ENCODE results near the gene ANKRD6. TPM values are rescaled to one million over a fixed set of nuclear protein-coding genes. Genes with fewer than 3 reads are reported as not detected.

Gene ANKRD6
- total RNA-seq, 1 donor from 2014 or later, result 43.5 TPM

DNA sequence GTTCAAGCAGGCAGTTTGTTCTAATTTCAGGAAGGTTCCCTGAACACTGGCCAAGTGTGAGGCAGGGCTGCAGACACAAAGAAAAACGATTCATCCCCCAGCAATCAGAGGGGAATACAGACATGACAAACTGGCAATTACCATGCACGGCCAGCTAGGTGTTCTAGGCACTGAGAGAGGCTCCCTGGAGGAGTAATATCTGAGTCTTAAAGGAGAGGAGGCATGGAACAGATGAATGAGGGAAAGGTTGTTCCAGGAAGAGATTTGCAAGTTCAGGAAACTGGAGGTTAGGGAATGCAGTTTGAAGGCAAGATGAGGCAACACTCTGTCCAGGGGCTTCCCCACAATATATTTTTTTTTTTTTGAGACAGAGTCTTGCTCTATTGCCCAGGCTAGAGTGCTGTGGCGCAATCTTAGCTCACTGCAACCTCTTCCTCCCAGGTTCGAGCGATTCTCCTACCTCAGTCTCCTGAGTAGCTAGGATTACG, 32.0 kb upstream of the ANKRD6 start:
- DNase-seq (ENCODE audit: low spot score in 2 of 2, unreplicated experiment in 2 of 2), result no peak
- peaks cover 7% of the 10 kb centered on the region for H3K4me1 Mint-ChIP-seq
- H3K27me3 Mint-ChIP-seq (ENCODE audit: low read depth), result peaks cover under 1% of the 10 kb centered on the region
- no peaks in the 10 kb centered on the region for H3K36me3 Mint-ChIP-seq
- no peak overlapping the region for H3K27ac Mint-ChIP-seq
- H3K4me3 Mint-ChIP-seq, result no peak overlapping the region
- H3K9me3 Mint-ChIP-seq, result peaks cover 5% of the 10 kb centered on the region
- TF ChIP-seq, protein P1, sequence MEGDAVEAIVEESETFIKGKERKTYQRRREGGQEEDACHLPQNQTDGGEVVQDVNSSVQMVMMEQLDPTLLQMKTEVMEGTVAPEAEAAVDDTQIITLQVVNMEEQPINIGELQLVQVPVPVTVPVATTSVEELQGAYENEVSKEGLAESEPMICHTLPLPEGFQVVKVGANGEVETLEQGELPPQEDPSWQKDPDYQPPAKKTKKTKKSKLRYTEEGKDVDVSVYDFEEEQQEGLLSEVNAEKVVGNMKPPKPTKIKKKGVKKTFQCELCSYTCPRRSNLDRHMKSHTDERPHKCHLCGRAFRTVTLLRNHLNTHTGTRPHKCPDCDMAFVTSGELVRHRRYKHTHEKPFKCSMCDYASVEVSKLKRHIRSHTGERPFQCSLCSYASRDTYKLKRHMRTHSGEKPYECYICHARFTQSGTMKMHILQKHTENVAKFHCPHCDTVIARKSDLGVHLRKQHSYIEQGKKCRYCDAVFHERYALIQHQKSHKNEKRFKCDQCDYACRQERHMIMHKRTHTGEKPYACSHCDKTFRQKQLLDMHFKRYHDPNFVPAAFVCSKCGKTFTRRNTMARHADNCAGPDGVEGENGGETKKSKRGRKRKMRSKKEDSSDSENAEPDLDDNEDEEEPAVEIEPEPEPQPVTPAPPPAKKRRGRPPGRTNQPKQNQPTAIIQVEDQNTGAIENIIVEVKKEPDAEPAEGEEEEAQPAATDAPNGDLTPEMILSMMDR (IDR thresholded peaks at IDR 0.05; ENCODE audit: unreplicated experiment), result no peak

DNA sequence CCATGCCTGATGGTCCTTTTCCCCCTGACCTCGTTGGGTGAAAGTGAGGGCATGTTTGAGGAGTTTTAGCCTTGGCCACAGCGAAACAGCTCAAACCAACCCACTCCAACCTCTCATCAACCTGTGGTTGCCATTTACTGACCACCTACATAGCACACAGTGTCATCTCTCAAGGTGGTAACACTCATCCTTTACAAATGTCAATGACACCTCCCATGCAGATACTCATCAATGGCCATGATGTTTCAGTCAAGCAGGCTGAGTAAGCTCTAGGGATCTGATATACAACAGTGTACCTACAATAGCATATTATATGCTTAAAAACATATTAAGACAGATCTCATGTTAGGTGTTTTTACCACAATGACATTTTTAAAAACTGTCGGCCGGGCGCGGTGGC, 30.2 kb upstream of the ANKRD6 start:
- H3K27me3 Mint-ChIP-seq (ENCODE audit: low read depth), result peaks cover 14% of the 10 kb centered on the region
- peaks cover 7% of the 10 kb centered on the region for H3K4me1 Mint-ChIP-seq
- H3K9me3 Mint-ChIP-seq, result no peaks in the 10 kb centered on the region
- no peak overlapping the region for H3K27ac Mint-ChIP-seq
- DNase-seq (ENCODE audit: low spot score in 2 of 2, unreplicated experiment in 2 of 2), result no peak
- H3K36me3 Mint-ChIP-seq, result no peaks in the 10 kb centered on the region
- TF ChIP-seq, protein P1 (IDR thresholded peaks at IDR 0.05; ENCODE audit: unreplicated experiment), result no peak
- no peak overlapping the region for H3K4me3 Mint-ChIP-seq

DNA sequence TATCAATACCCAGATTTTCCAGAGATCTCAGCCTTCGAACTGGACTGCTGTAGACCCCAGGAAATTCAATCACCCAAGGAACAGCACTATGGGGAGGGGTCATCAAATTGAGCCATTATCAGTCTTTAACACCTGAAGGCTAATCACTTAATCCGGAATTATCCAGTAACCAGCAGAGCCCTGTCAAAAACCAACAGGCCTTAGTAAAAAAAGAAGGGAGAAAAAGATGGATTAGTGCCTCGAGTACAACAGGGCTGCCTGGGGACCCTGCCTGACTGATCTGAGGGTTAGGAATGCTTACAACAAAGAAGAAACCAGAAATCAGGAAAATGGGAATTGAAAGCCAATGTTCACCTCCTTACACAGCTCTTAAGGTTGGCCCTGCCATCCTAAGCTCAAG, 28.4 kb upstream of the ANKRD6 start:
- peaks cover 23% of the 10 kb centered on the region for H3K27me3 Mint-ChIP-seq (ENCODE audit: low read depth)
- H3K4me3 Mint-ChIP-seq, result no peak overlapping the region
- TF ChIP-seq, protein P1 (IDR thresholded peaks at IDR 0.05; ENCODE audit: unreplicated experiment), result no peak
- no peaks in the 10 kb centered on the region for H3K9me3 Mint-ChIP-seq
- H3K27ac Mint-ChIP-seq, result no peak overlapping the region
- DNase-seq (ENCODE audit: low spot score in 2 of 2, unreplicated experiment in 2 of 2), result no peak
- no peaks in the 10 kb centered on the region for H3K36me3 Mint-ChIP-seq
- H3K4me1 Mint-ChIP-seq, result peaks cover 7% of the 10 kb centered on the region

DNA sequence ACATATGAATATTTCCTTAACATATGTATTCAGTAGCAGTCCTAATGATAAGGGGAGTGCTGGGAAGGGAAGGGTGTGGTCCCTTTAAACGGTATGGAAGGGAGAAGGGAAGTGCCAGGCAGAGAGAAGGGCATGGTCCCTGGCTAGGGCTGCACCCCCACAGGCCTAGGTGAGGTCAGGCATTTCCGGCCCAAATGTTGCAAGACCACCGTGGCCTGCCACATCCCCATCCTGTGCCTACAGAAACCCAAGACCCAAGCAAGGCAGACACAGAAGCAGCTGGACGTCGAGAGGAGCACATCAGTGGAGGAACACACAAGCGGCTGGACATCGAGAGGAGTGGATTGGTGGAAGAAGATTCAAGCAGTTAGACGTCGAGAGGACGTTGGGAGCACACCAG, 26.8 kb upstream of the ANKRD6 start:
- Mint-ChIP-seq H3K4me3 (no peak overlapping the region), H3K36me3 (no peaks in the 10 kb centered on the region), H3K27me3 (ENCODE audit: low read depth) (peaks cover 37% of the 10 kb centered on the region), H3K4me1 (peaks cover 10% of the 10 kb centered on the region), H3K9me3 (no peaks in the 10 kb centered on the region), H3K27ac (no peak overlapping the region)
- TF ChIP-seq, protein P1 (IDR thresholded peaks at IDR 0.05; ENCODE audit: unreplicated experiment), result no peak
- DNase-seq (ENCODE audit: low spot score in 2 of 2, unreplicated experiment in 2 of 2), result no peak

DNA sequence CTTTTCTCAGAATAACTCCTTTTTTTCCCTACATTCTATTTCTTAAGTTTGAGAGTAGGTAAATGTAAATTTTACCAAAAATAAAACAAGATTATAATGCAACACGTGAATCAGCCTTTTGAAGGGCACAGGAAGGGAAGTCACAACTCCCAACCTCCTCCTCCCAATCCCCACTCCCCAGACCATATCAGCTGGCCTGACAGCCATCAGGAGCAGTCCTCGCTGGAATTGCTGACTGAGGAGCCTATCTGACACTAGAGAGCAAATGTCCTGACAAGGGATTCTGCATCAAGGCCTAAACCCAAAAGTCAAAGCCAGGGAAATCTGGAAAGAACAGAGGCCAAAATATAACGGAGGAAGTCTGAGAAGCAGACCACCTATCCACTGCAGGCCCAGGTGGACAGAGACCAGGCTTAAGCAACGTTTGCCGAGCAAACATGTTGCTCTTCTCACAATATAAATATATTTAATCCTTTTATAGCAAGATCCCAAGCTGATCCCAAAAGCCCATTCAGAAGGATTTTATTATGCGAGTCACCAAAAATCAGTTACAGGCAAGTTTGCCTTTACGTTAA, 23.4 kb upstream of the ANKRD6 start:
- Mint-ChIP-seq H3K27me3 (ENCODE audit: low read depth) (peaks cover 51% of the 10 kb centered on the region), H3K36me3 (no peaks in the 10 kb centered on the region), H3K9me3 (no peaks in the 10 kb centered on the region), H3K4me1 (peaks cover 13% of the 10 kb centered on the region), H3K27ac (no peak overlapping the region), H3K4me3 (no peak overlapping the region)
- TF ChIP-seq, protein P1 (IDR thresholded peaks at IDR 0.05; ENCODE audit: unreplicated experiment), result no peak
- DNase-seq (ENCODE audit: low spot score in 2 of 2, unreplicated experiment in 2 of 2), result no peak
